HEK293T (cell line): ENCODE data around the gene AOPEP.

Experiments used
- CTCF ChIA-PET: fragments of 350-600 bp; formaldehyde crosslinking; extraction: SDS; loops from one replicate; lab custom pipeline; 2021; ENCODE audit warnings: antibody characterized with exemption, inconsistent platforms; lab: Yijun Ruan, JAX
- POLR2A ChIA-PET: fragments of 350-600 bp; formaldehyde crosslinking; extraction: SDS; loops from one replicate; lab custom pipeline; 2020; ENCODE audit warnings: antibody characterized with exemption, inconsistent platforms; lab: Yijun Ruan, JAX
- DNase-seq: peaks from one replicate; pipeline ENCODE4 v3.0.0; 2012; ENCODE audit warnings: mixed read lengths; ENCODE audit errors: extremely low spot score
- ARNT ChIP-seq: fragments of 450-650 bp; IDR thresholded peaks from 2 replicates; pipeline ENCODE4 v1.6.1; 2017; ENCODE audit warnings: mild to moderate bottlenecking
- BHLHE40 ChIP-seq: fragments of 450-650 bp; IDR thresholded peaks from 2 replicates; pipeline ENCODE4 v1.6.1; 2016; ENCODE audit warnings: mild to moderate bottlenecking, moderate library complexity, borderline replicate concordance
- CTBP1 ChIP-seq: fragments of 450-650 bp; IDR thresholded peaks from 2 replicates; pipeline ENCODE4 v1.6.1; 2016; ENCODE audit warnings: borderline replicate concordance
- ELF4 ChIP-seq: fragments of 450-650 bp; IDR thresholded peaks from 2 replicates; pipeline ENCODE4 v1.6.1; 2017; ENCODE audit warnings: antibody characterized with exemption
- FOXA1 ChIP-seq: fragments of 450-650 bp; IDR thresholded peaks from 2 replicates; pipeline ENCODE4 v1.6.1; 2016; ENCODE audit warnings: mild to moderate bottlenecking
- FOXK2 ChIP-seq: fragments of 450-650 bp; IDR thresholded peaks from 2 replicates; pipeline ENCODE4 v1.6.1; 2016; ENCODE audit warnings: mild to moderate bottlenecking
- FOXM1 ChIP-seq: fragments of 450-650 bp; IDR thresholded peaks from 2 replicates; pipeline ENCODE4 v1.6.1; 2017; ENCODE audit warnings: mild to moderate bottlenecking, borderline replicate concordance
- HDGF ChIP-seq: fragments of 450-650 bp; IDR thresholded peaks from 2 replicates; pipeline ENCODE4 v1.6.1; 2017; ENCODE audit warnings: antibody characterized with exemption, borderline replicate concordance
- L3MBTL2 ChIP-seq: fragments of 450-650 bp; conservative IDR thresholded peaks from 2 replicates; pipeline ENCODE4 v1.6.1; 2016; ENCODE audit warnings: mild to moderate bottlenecking
- LEF1 ChIP-seq: fragments of 450-650 bp; IDR thresholded peaks from 2 replicates; pipeline ENCODE4 v1.6.1; 2017; ENCODE audit warnings: mild to moderate bottlenecking, borderline replicate concordance
- NFRKB ChIP-seq: fragments of 450-650 bp; IDR thresholded peaks from 2 replicates; pipeline ENCODE4 v1.6.1; 2016; ENCODE audit warnings: mild to moderate bottlenecking, moderate library complexity
- SP1 ChIP-seq: fragments of 450-650 bp; IDR thresholded peaks from 2 replicates; pipeline ENCODE4 v1.6.1; 2017
- SUZ12 ChIP-seq: fragments of 450-650 bp; IDR thresholded peaks from 2 replicates; pipeline ENCODE4 v1.6.1; 2016; ENCODE audit warnings: mild to moderate bottlenecking
- TARDBP ChIP-seq: fragments of 450-650 bp; IDR thresholded peaks from 2 replicates; pipeline ENCODE4 v1.6.1; 2016
- ZNF384 ChIP-seq: fragments of 450-650 bp; IDR thresholded peaks from 2 replicates; pipeline ENCODE4 v1.6.1; 2016
- TF ChIP-seq, protein P1 (sequence below): fragments of 450-650 bp; IDR thresholded peaks from 2 replicates; pipeline ENCODE4 v1.6.1; 2016

AOPEP gene

GRCh38 chr9:94908583-94909249, 182.2 kb downstream of the AOPEP start:
- ChIA-PET CTCF (no interaction called here), POLR2A (no interaction called here)
- no peak for DNase-seq
- TF ChIP-seq TARDBP = no peak
- TF ChIP-seq, protein P1, sequence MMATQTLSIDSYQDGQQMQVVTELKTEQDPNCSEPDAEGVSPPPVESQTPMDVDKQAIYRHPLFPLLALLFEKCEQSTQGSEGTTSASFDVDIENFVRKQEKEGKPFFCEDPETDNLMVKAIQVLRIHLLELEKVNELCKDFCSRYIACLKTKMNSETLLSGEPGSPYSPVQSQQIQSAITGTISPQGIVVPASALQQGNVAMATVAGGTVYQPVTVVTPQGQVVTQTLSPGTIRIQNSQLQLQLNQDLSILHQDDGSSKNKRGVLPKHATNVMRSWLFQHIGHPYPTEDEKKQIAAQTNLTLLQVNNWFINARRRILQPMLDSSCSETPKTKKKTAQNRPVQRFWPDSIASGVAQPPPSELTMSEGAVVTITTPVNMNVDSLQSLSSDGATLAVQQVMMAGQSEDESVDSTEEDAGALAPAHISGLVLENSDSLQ = no peak
- no peak for TF ChIP-seq L3MBTL2
- no peak for TF ChIP-seq CTBP1
- no peak for TF ChIP-seq ELF4
- no peak for TF ChIP-seq FOXK2
- TF ChIP-seq SP1 = no peak
- TF ChIP-seq LEF1 = no peak
- TF ChIP-seq FOXA1 = no peak

GRCh38 chr9:94909250-94909894, 182.9 kb downstream of the AOPEP start:
- no peak for DNase-seq
- ChIA-PET CTCF (no interaction called here), POLR2A (no interaction called here)
- TF ChIP-seq BHLHE40 (no peak), SP1 (no peak), FOXM1 (no peak), ELF4 (no peak), LEF1 (no peak), HDGF (no peak), L3MBTL2 (no peak), ZNF384 (no peak), CTBP1 (no peak), NFRKB (no peak)
- TF ChIP-seq, protein P1 = no peak

DNA sequence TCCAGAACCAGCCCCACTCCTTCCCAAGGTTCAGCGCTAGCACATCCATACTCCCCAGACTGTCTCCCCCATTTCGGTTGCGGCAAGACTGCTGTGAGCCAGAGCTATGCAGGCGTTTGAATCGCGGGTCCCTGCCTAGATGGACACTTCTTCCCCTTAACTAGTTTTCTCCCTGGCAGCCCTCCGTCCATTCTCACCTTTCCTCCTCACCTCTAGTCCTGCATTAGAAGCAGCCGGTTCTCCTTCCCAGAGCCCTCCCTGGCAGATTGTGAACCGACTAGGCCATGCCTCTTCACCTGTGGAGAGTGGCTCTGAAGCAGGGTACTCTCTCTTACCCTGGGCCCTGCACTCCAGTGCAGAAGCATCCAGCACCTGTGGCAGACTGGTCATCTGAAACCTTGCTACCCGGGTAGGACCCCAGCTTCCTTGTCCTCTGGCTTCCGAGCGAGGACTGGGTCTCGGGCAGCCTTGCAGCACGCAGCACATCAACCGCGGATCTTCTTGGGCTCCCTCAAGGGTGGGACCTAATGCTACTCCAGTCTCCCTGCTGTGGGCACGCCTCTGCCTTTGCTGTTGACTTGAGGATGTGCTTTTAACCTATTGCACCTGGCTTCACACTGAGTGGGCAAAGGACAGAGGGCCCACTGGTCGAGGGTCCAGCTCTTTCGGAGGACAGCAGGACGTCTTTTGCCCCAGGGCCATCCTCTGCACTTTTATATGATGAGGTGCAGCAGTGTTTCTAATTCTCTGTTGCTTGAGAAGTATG, 183.6 kb downstream of the AOPEP start:
- TF ChIP-seq FOXM1 = no peak
- no peak for TF ChIP-seq FOXA1
- no peak for TF ChIP-seq FOXK2
- TF ChIP-seq, protein P1 = no peak
- TF ChIP-seq L3MBTL2 = no peak
- TF ChIP-seq SP1 = no peak
- TF ChIP-seq BHLHE40 = no peak
- no peak for TF ChIP-seq CTBP1
- no peak for TF ChIP-seq HDGF
- no peak for TF ChIP-seq LEF1
- no peak for TF ChIP-seq ZNF384
- TF ChIP-seq ELF4 = no peak
- TF ChIP-seq SUZ12 = no peak
- TF ChIP-seq ARNT = no peak
- TF ChIP-seq NFRKB = no peak
- ChIA-PET POLR2A (no interaction called here), CTCF (no interaction called here)
- no peak for DNase-seq

GRCh38 chr9:94911211-94911610, 184.7 kb downstream of the AOPEP start:
- POLR2A ChIA-PET = no interaction called here
- CTCF ChIA-PET = no interaction called here
- TF ChIP-seq FOXA1 = no peak
- no peak for TF ChIP-seq CTBP1
- no peak for TF ChIP-seq NFRKB
- TF ChIP-seq ZNF384 = no peak
- no peak for TF ChIP-seq BHLHE40
- no peak for TF ChIP-seq FOXK2
- TF ChIP-seq TARDBP = no peak
- TF ChIP-seq ARNT = no peak
- no peak for TF ChIP-seq LEF1
- DNase-seq = no peak

- TF ChIP-seq TARDBP (no peak), NFRKB (no peak), ARNT (no peak), FOXK2 (no peak), SUZ12 (no peak), ZNF384 (no peak), ELF4 (no peak), BHLHE40 (no peak), SP1 (no peak), LEF1 (no peak), L3MBTL2 (no peak)
- TF ChIP-seq, protein P1 = no peak
- DNase-seq = no peak
- ChIA-PET POLR2A (no interaction called here), CTCF (no interaction called here)
Measured at GRCh38 chr9:94911986-94912635, 185.6 kb downstream of the AOPEP start.
